Measurements from ENCODE around the gene RHCE.
"Not testable (repeated sequence)": the region's sequence is repeated elsewhere in the genome, so short reads cannot be mapped to it uniquely, and the experiment has no call there.

The RHCE gene

DNA sequence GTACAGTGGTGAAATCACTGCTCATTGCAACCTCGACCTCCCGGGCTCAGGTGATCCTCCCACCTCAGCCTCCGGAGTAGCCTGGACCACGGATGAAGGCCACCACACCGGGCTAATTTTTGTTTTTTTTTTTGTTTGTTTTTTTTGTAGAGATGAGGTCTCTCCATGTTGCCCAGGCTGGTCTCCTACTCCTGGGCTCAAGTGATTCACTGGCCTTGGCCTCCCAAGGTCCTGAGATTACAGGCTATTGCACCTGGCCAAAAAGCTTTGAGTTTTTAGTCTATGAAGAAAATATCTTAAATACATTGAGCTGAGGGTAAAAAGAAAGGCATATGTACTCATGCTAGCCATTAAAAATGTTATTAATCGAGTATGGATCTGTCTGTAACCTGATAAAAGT, 78.9 kb downstream of the RHCE start:
- DNase-seq (ENCODE audit: low read depth) = no peak

DNA sequence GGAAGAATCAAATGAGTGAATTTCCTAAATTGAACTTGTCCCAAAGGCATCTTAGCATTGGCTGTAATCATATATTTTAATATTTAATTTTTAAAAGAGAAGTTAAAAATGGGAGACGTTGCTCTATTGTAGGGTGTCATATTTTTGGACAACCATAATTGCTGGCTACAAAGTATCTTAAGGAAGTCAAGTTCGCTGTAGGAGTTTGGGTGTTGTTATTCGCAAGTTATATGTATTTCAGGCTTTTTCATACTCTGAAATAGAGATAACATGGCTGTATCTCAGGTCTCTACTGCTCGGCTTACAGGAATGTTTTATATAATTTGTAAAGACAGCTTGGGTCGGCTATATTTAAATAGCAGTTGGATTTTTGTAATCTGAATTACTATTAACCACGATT, 81.6 kb downstream of the RHCE start:
- no peak for DNase-seq (ENCODE audit: low read depth)

DNA sequence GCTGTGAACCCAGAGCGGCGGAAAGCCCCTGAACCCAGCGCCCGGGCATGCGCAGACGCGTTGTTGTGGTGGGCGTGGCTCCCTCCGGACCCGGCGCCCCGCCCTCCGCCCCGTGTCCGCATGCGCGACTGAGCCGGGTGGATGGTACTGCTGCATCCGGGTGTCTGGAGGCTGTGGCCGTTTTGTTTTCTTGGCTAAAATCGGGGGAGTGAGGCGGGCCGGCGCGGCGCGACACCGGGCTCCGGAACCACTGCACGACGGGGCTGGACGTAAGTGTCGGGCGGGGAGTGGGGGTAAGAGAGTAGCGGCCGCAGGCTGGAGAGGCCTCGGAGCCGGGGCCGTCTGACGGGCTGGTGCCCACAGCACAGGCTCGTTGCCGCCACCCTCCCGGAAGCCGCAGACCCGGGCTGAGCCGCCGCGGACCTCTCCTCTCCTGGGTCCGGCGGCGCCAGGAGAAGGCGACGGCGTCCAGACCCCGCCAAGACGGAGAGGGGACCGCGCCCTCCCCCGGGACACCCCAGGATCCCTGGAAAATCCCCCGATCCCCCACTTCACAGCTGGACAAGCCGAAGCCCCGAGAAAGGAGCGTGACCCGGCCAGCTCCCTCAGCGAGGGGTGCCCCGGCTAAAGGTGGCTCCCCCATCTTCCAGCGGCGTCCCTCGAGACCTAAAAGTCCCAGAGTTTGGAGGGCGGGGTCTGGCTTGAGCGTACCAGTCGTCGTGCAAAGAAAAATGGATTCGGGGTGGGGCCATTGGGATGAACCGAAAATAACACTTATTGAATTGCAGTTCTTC, 82.2 kb downstream of the RHCE start, which contains the start of gene TMEM50A:
Gene TMEM50A (plus strand): TSS at position 147 of the 794 bp plus-strand sequence. CDS start 2,153 bp downstream, outside the sequence.
- DNase-seq (ENCODE audit: low read depth) = peak; percentile 72

DNA sequence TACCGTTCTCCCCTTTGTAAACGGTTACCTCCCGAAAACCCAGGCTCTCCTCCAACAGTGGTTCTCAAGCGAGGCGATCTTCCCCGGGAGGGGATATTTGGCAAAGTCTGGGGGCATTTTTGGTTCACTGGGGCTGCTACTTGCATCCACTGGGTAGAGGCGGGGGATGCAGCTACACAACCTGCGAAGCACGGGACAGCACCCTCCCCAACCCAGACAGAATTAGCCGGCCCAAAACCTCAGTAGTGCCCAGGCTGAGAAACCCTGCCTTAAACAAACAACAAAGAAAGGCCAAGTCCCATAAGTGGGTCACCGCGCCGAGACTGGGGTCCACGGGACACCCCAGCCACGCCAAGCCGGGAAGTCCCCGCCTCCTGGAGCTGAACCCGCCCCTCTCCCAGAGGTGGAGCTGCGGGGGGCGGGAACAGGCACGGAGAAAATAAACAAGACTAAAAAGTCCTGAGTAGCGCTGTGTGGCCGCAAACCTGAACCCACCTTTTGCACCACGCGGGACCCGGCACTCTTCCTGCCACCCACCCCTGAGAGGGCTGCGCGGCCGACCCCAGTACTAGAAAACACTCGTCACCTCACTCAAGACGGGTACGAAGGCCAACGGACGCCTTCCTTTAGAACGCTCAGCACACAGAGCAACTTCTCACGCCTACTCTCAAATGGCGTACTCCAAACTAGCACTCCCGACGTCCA, 83.0 kb downstream of the RHCE start:
- DNase-seq (ENCODE audit: low read depth) = not testable (repeated sequence)

DNA sequence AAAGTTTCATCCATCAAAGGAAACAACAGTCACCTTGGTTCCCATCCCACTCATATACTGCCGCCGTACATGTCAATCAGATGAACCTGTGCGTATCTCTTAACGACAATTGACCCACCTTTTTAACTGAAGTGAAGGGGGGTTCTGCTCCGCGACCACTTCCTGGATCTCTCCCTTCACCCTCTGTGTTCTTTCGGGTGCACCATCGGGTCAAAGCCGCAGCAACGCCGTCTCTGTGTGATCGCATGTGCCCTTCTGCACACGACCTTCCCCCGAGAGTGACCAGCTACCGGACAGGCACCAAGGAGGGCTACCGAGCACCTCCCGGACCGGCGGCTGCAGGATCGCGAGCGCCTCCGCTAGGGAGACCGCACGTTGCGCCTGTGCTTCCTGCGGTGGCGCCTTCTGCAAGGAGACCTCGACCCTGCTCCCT, 83.7 kb downstream of the RHCE start:
- not testable (repeated sequence) for DNase-seq (ENCODE audit: low read depth)

DNA sequence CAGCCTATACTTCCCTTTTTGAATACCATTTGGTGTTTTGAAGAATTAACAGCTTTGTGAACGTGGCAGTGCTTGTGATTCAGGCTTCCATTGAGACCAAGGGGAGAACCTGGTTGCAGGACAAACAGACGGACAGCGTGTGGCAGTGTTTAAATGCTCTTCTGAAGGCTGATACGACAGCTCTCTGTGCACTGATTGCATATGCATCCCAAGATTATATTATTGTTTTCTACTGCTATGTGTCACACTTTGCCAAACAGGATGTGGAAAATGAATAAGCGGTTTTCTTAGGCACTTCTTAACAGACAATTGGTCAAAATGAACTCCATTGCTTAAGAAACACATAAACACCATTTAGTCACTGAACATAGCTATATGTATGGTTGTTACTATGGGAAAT, 90.7 kb downstream of the RHCE start:
- DNase-seq (ENCODE audit: low read depth) = peak; percentile 33

DNA sequence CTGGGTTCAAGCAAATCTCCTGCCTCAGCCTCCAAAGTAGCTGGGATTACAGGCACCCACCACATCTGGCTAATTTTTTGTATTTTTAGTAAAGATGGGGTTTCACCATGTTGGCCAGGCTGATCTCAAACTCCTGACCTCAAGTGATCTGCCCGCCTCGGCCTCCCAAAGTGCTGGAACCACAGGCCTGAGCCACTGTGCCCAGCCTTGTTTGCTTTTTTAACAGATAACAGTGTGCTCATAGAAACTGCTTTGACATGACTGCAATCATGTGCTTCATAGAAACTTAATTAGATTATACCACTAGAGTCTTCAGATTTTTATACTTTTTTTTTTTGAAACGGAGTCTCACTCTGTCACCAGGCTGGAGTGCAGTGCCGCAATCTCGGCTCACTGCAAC, 91.3 kb downstream of the RHCE start:
- not testable (repeated sequence) for DNase-seq (ENCODE audit: low read depth)

DNA sequence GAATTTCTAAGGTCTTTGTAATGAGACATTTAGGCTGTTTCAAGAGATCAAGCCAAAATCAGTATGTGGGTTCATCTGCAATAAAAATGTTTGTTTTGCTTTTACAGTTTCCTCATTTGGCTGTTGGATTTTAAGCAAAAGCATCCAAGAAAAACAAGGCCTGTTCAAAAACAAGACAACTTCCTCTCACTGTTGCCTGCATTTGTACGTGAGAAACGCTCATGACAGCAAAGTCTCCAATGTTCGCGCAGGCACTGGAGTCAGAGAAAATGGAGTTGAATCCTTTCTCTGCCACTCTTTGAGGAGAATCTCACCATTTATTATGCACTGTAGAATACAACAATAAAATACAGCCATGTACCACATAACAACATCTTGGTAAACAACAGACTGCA, 91.8 kb downstream of the RHCE start:
- DNase-seq (ENCODE audit: low read depth) = not testable (repeated sequence)

DNA sequence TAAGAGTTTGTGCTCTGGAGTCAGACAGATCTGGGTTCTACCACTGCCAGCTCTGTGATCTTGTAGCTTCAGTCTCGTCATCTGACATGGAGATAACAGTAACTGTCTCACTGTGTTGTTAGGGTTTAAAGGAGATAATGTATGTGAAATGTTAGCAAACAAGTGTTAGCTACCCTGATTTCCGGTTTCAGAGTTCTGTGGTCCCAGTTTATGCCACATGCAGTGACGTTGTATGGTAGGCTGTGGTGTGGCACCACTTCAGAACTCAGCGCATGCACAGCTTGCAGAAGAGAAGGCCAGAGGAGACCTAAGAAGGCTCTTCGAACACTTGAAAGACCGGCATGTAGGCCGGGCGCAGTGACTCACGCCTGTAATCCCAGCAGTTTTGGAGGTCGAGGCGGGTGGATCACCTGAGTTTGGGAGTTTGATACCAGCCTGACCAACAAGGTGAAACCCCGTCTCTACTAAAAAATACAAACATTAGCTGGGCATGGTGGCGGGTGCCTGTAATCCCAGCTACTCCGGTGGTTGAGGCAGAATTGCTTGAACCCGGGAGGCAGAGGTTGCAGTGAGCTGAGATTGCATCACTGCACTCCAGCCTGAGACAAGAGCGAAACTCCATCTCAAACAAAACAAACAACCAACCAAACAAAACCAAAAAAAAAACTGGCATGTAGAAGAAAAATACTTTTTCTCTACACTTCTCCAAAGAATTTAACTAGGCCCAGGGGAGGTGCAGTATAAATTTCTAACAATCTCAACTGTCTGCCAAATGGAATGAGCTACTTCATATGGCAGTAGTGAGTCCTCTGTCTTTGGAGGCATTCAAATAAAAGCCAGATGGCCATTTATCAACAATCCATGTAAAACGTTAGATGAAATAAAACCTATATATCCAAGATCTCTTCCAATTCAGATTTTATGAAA, 92.5 kb downstream of the RHCE start:
- not testable (repeated sequence) for DNase-seq (ENCODE audit: low read depth)

DNA sequence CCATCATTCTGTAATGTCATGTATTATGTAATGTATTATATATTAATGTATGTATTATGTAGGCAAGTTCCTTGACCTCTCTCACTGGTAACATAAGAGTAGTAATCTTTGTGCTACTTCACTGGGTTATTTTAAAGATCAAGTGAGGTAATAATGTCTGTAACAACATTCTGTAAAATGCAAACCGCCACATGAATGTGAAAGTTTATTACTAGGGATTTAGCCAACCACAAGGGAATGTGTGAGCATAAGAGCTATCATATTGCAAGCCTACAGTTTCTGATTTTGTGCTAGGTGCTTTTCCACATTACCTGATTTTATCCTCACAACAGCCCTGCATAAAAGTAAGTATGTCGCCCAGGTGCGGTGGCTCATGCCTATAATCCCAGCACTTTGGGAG, 96.2 kb downstream of the RHCE start:
- DNase-seq (ENCODE audit: low read depth) = not testable (repeated sequence)

DNA sequence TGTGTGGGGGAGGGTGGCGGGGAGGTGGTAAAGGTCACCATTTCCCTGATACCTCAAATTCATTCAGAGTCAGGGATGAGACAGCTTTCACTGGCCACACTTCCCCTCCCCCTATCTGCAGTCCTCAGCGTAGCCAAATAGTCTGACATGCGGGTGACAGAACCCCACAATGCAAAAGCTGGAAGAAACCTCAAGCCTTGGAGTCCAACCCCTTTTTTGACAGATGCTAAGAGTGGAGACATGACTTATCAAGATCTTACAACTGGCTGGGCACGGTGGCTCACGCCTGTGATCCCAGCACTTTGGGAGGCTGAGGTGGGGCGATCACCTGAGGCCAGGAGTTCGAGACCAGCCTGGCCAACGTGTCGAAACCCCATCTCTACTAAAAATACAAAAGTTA, 98.5 kb downstream of the RHCE start:
- DNase-seq (ENCODE audit: low read depth) = not testable (repeated sequence)

DNA sequence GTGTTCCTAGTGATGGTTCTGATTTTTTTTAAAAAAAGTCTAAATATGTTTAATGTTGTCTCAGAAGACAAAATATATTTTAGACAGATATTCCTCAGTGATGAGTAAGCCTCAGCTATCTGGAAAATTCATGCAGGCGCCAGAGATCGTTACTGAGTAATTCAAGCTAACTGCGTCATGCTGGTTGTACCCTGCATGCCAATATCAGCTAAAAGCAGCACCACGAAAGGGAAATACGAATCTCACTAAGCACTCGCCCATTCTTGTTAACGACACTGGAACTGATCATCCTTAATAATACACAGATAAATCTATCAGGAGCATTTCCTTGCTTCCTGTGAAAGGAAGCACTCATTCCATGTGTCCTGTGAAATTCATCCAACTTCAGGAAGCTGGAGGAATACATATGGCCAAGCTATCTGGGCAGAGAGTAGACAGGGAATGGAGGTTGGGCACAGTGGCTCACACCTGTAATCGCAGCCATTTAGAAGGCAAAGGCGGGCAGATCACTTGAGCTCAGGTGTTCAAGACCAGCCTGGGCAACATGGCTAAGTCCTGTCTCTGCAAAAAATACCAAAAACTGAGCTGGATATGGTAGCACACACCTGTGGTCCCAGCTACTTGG, 100.2 kb downstream of the RHCE start:
- DNase-seq (ENCODE audit: low read depth) = peak; percentile 80

DNA sequence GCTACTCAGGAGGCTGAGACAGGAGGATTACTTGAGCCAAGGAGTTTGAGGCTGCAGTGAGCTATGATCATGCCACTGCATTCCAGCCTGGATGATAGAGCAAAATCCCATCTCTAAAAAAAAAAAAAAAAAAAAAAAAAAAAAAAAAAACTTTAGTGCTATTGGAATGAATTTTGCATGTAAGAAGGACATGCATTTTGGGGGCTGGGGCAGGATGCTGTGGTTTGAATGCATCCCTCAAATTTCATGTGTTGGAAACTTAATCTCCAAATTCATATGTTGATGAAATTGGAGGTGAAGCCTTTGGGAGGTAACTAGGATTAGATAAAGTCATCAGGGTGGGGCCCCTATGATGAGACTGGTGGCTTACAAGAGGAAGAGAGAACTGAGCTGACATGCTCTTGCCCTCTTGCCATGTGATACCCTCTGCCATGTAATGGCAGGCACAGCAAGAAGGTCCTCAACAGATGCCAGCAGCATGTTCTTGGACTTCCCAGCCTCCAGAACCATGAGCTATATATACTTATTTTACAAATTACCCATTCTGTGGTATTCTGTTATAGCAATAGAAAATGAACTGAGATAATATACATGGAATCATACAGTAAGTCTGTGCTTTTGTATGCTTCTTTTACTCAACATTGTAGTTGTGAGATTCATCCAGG, 107.7 kb downstream of the RHCE start:
- DNase-seq (ENCODE audit: low read depth) = not testable (repeated sequence)
